Peyer's patch (tissue), 4 donors: ENCODE measurements around the gene MAF.

Experiments
- POLR2A ChIP-seq, 2 donors: fragments of 450-650 bp; IDR thresholded peaks; one replicate each; pipeline ENCODE4 v1.5.1; 2017; ENCODE audit warnings: antibody characterized with exemption in 2 of 2, mild to moderate bottlenecking in 2 of 2, moderate library complexity in 2 of 2
- TF ChIP-seq, protein P1 (sequence below), 6 experiments: fragments of 450-650 bp in 4 of 6; fragments of 200-600 bp in 2 of 6; sonication (generic) in 1 of 6; IDR thresholded peaks; one replicate each; pipeline ENCODE4 v1.5.1; 2017 to 2019; ENCODE audit warnings: antibody characterized with exemption in 6 of 6, mild to moderate bottlenecking in 3 of 6, moderate library complexity in 1 of 6

DNA sequence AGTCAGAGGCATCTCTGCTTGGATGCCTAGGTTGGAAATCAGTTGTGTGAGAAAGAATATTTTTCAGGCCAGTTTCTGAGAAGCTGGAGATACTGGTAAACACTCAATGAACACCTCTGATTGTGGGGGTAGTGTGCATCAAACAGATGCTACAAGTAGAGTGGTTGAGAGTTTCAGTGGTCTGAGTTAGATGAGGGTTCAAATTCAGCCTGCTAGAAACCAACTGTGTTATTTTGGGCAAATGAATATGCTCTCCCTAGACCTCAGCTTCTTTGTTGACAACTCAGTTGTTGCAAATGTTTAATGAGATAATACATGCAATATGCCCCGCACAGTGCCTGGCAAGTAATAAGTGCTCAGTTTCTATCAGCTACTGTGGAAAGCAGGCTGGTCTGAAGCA is 25.2 kb upstream of the MAF start:
- TF ChIP-seq, protein P1, sequence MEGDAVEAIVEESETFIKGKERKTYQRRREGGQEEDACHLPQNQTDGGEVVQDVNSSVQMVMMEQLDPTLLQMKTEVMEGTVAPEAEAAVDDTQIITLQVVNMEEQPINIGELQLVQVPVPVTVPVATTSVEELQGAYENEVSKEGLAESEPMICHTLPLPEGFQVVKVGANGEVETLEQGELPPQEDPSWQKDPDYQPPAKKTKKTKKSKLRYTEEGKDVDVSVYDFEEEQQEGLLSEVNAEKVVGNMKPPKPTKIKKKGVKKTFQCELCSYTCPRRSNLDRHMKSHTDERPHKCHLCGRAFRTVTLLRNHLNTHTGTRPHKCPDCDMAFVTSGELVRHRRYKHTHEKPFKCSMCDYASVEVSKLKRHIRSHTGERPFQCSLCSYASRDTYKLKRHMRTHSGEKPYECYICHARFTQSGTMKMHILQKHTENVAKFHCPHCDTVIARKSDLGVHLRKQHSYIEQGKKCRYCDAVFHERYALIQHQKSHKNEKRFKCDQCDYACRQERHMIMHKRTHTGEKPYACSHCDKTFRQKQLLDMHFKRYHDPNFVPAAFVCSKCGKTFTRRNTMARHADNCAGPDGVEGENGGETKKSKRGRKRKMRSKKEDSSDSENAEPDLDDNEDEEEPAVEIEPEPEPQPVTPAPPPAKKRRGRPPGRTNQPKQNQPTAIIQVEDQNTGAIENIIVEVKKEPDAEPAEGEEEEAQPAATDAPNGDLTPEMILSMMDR (IDR thresholded peaks at IDR 0.05), result no peak
- TF ChIP-seq POLR2A (IDR thresholded peaks at IDR 0.05), result no peak
